Activated CD4-positive, alpha-beta T cell treated with anti-CD3 and anti-CD28 coated beads, Interleukin-2, amount 50 U/mL, for 1 hour (primary cell): ENCODE results near the gene TBXAS1.
"Not testable (repeated sequence)": the region's sequence is repeated elsewhere in the genome, so short reads cannot be mapped to it uniquely, and the experiment has no call there.

ENCODE experiments used
- DNase-seq: peaks from one replicate; pipeline ENCODE4 v3.0.0-alpha.2; 2020

The TBXAS1 gene

GRCh38 chr7:139828446-139828845 is 618 bp upstream of the TBXAS1 start:
- DNase-seq, result no peak

- no peak for DNase-seq
Observed at GRCh38 chr7:139829775-139830117, 682 bp downstream of the TBXAS1 start.

- DNase-seq, result no peak
Observed at GRCh38 chr7:139830292-139830691, 1.2 kb downstream of the TBXAS1 start.

GRCh38 chr7:139830782-139831501 is 1.9 kb downstream of the TBXAS1 start:
- DNase-seq, result no peak

GRCh38 chr7:139835848-139836247 is 6.8 kb downstream of the TBXAS1 start:
- not testable (repeated sequence) for DNase-seq

GRCh38 chr7:139837291-139837690 is 8.2 kb downstream of the TBXAS1 start:
- not testable (repeated sequence) for DNase-seq

- no peak for DNase-seq
Observed at GRCh38 chr7:139838276-139838675, 9.2 kb downstream of the TBXAS1 start.

GRCh38 chr7:139838876-139839275 is 9.8 kb downstream of the TBXAS1 start:
- no peak for DNase-seq

GRCh38 chr7:139840776-139841175 is 11.7 kb downstream of the TBXAS1 start:
- no peak for DNase-seq

GRCh38 chr7:139842401-139843210 is 13.5 kb downstream of the TBXAS1 start:
- DNase-seq, result no peak

- DNase-seq, result not testable (repeated sequence)
Observed at GRCh38 chr7:139843211-139843537, 14.1 kb downstream of the TBXAS1 start.

GRCh38 chr7:139844779-139845442 is 15.8 kb downstream of the TBXAS1 start:
- DNase-seq, result no peak

- no peak for DNase-seq
Observed at GRCh38 chr7:139845443-139845805, 16.4 kb downstream of the TBXAS1 start.

GRCh38 chr7:139846297-139846696 is 17.2 kb downstream of the TBXAS1 start:
- DNase-seq, result no peak

- DNase-seq, result no peak
Observed at GRCh38 chr7:139848274-139848673, 19.2 kb downstream of the TBXAS1 start.

GRCh38 chr7:139850906-139851305 is 21.8 kb downstream of the TBXAS1 start:
- no peak for DNase-seq

- DNase-seq, result no peak
Observed at GRCh38 chr7:139851770-139852481, 22.9 kb downstream of the TBXAS1 start.

GRCh38 chr7:139852482-139852845 is 23.4 kb downstream of the TBXAS1 start:
- no peak for DNase-seq

GRCh38 chr7:139853506-139854123 is 24.6 kb downstream of the TBXAS1 start:
- no peak for DNase-seq

GRCh38 chr7:139854124-139854511 is 25.1 kb downstream of the TBXAS1 start:
- DNase-seq, result no peak

GRCh38 chr7:139854803-139855497 is 25.9 kb downstream of the TBXAS1 start:
- no peak for DNase-seq

GRCh38 chr7:139855498-139856270 is 26.6 kb downstream of the TBXAS1 start:
- no peak for DNase-seq
